Measurements from ENCODE around the gene DCLK2. TPM values are rescaled to one million over a fixed set of nuclear protein-coding genes. Genes with fewer than 3 reads are reported as not detected.

Gene DCLK2
- total RNA-seq, 2 experiments from 2014 or later: not detected

GRCh38 chr4:150230561-150230960 lies 152.3 kb downstream of the DCLK2 start:
- no peak overlapping the region for H3K4me3 Mint-ChIP-seq
- Histone ChIP-seq H3K4me3 (ENCODE audit: low read length) (no peak overlapping the region), H3K27me3 (ENCODE audit: control insufficient read depth in 1 of 2, insufficient read depth in 2 of 2, low read length in 2 of 2) (peaks cover 0 to 6% of the 10 kb centered on the region in 2 experiments), H3K27ac (ENCODE audit: low read depth in 1 of 2, low read length in 2 of 2) (no peak overlapping the region), H3K9me3 (ENCODE audit: control insufficient read depth in 1 of 2, insufficient read depth in 1 of 2, low read length in 2 of 2) (no peaks in the 10 kb centered on the region), H3K4me1 (ENCODE audit: insufficient read depth, low read length) (no peaks in the 10 kb centered on the region), H3K36me3 (ENCODE audit: insufficient read depth, low read length) (no peaks in the 10 kb centered on the region)
- ChIA-PET POLR2A (no interaction called here), CTCF (no interaction called here)
- no peak for TF ChIP-seq CTCF (IDR thresholded peaks at IDR 0.05)
- no peak for DNase-seq
- no peaks in the 10 kb centered on the region for H3K9me3 Mint-ChIP-seq
- H3K36me3 Mint-ChIP-seq (ENCODE audit: low read depth): no peaks in the 10 kb centered on the region
- H3K27me3 Mint-ChIP-seq: peaks cover 22% of the 10 kb centered on the region
- H3K4me1 Mint-ChIP-seq (ENCODE audit: low read depth): no peaks in the 10 kb centered on the region
- no peak for ATAC-seq (ENCODE audit: poor library complexity)
- intact Hi-C loops (cut with DNase I, micrococcal nuclease): no loop called here
- H3K27ac Mint-ChIP-seq: no peak overlapping the region

GRCh38 chr4:150231107-150231770 lies 153.0 kb downstream of the DCLK2 start:
- no peak for ATAC-seq (ENCODE audit: poor library complexity)

GRCh38 chr4:150232029-150232428 lies 153.8 kb downstream of the DCLK2 start:
- no peak overlapping the region for H3K27ac Mint-ChIP-seq
- POLR2A ChIA-PET: no interaction called here

More at GRCh38 chr4:150231107-150231770, 153.0 kb downstream of the DCLK2 start:
- H3K27me3 ChIP-seq (ENCODE audit: control insufficient read depth in 1 of 2, insufficient read depth in 2 of 2, low read length in 2 of 2): peaks cover 0 to 6% of the 10 kb centered on the region in 2 experiments
- H3K36me3 ChIP-seq (ENCODE audit: insufficient read depth, low read length): no peaks in the 10 kb centered on the region
- Mint-ChIP-seq H3K27me3 (peaks cover 22% of the 10 kb centered on the region), H3K36me3 (ENCODE audit: low read depth) (no peaks in the 10 kb centered on the region), H3K4me1 (ENCODE audit: low read depth) (no peaks in the 10 kb centered on the region), H3K9me3 (no peaks in the 10 kb centered on the region), H3K4me3 (no peak overlapping the region), H3K27ac (no peak overlapping the region)
- DNase-seq: no peak
- CTCF ChIA-PET: no interaction called here
- no peak overlapping the region for H3K27ac ChIP-seq (ENCODE audit: low read depth in 1 of 2, low read length in 2 of 2)
- intact Hi-C loops (cut with DNase I, micrococcal nuclease): no loop called here
- H3K9me3 ChIP-seq (ENCODE audit: control insufficient read depth in 1 of 2, insufficient read depth in 1 of 2, low read length in 2 of 2): no peaks in the 10 kb centered on the region
- TF ChIP-seq CTCF (IDR thresholded peaks at IDR 0.05): no peak
- POLR2A ChIA-PET: no interaction called here
- no peaks in the 10 kb centered on the region for H3K4me1 ChIP-seq (ENCODE audit: insufficient read depth, low read length)
- no peak overlapping the region for H3K4me3 ChIP-seq (ENCODE audit: low read length)

More at GRCh38 chr4:150232029-150232428, 153.8 kb downstream of the DCLK2 start:
- H3K27me3 ChIP-seq (ENCODE audit: control insufficient read depth in 1 of 2, insufficient read depth in 2 of 2, low read length in 2 of 2): peaks cover 0 to 6% of the 10 kb centered on the region in 2 experiments
- DNase-seq (no peak), ATAC-seq (ENCODE audit: poor library complexity) (no peak)
- no peak for TF ChIP-seq CTCF (IDR thresholded peaks at IDR 0.05)
- Mint-ChIP-seq H3K4me1 (ENCODE audit: low read depth) (no peaks in the 10 kb centered on the region), H3K27me3 (peaks cover 21% of the 10 kb centered on the region), H3K9me3 (no peaks in the 10 kb centered on the region), H3K36me3 (ENCODE audit: low read depth) (no peaks in the 10 kb centered on the region), H3K4me3 (no peak overlapping the region)
- CTCF ChIA-PET: no interaction called here
- H3K9me3 ChIP-seq (ENCODE audit: control insufficient read depth in 1 of 2, insufficient read depth in 1 of 2, low read length in 2 of 2): no peaks in the 10 kb centered on the region
- H3K27ac ChIP-seq (ENCODE audit: low read depth in 1 of 2, low read length in 2 of 2): no peak overlapping the region
- H3K4me3 ChIP-seq (ENCODE audit: low read length): no peak overlapping the region
- H3K36me3 ChIP-seq (ENCODE audit: insufficient read depth, low read length): no peaks in the 10 kb centered on the region
- intact Hi-C loops (cut with DNase I, micrococcal nuclease): no loop called here
- no peaks in the 10 kb centered on the region for H3K4me1 ChIP-seq (ENCODE audit: insufficient read depth, low read length)

All from CD4-positive, alpha-beta T cell (primary cell).